OCI-LY7 (cell line): ENCODE data around the gene BTG3. TPM values are rescaled to one million over a fixed set of nuclear protein-coding genes. Genes with fewer than 3 reads are reported as not detected.

Experiments
- BruUV-seq: library from RNA; stranded (reverse); fragments of 400-500 nt; replicated peaks from 2 replicates; lab custom pipeline; 2021; lab: Mats Ljungman, UMichigan
- CTCF ChIA-PET: fragments of 300-600 bp; sonication (Branson Sonifier 250); formaldehyde crosslinking; loops from one replicate; lab custom pipeline; 2022; ENCODE audit warnings: antibody characterized with exemption; ENCODE audit not compliant: unreplicated experiment; lab: Charles Lee
- POLR2A ChIA-PET: fragments of 300-600 bp; sonication (Branson Sonifier 250); formaldehyde crosslinking; loops from one replicate; lab custom pipeline; 2022; ENCODE audit warnings: antibody characterized with exemption; lab: Charles Lee
- DNase-seq: peaks from one replicate; pipeline ENCODE4 v3.0.0-alpha.2; 2015; ENCODE audit warnings: low spot score
- H2AFZ ChIP-seq: fragments of 200-600 bp; sonication (generic), shearing (Covaris generic); 2 replicates; pipeline ENCODE4 v1.6.1; 2014; ENCODE audit warnings: mild to moderate bottlenecking, antibody characterized with exemption, low read length, moderate library complexity
- H3K27ac ChIP-seq: fragments of 200-600 bp; sonication (generic); 2 replicates; pipeline ENCODE4 v1.5.1; 2014; ENCODE audit warnings: mixed run types, low read depth, mild to moderate bottlenecking, moderate library complexity, low read length, inconsistent platforms; ENCODE audit not compliant: poor library complexity, severe bottlenecking
- H3K36me3 ChIP-seq: fragments of 200-600 bp; sonication (generic); 2 replicates; pipeline ENCODE4 v1.6.1; 2014; ENCODE audit warnings: mild to moderate bottlenecking, antibody characterized with exemption, low read length, moderate library complexity, mixed read lengths; ENCODE audit not compliant: insufficient read depth
- H3K4me1 ChIP-seq: fragments of 200-600 bp; sonication (generic); 2 replicates; pipeline ENCODE4 v1.5.1; 2014; ENCODE audit warnings: mild to moderate bottlenecking, low read length; ENCODE audit not compliant: insufficient read depth, poor library complexity, severe bottlenecking
- H3K4me2 ChIP-seq: fragments of 200-600 bp; sonication (generic); 2 replicates; pipeline ENCODE4 v1.6.1; 2014; ENCODE audit warnings: mild to moderate bottlenecking, low read length
- H3K4me3 ChIP-seq: fragments of 200-600 bp; sonication (generic); 2 replicates; pipeline ENCODE4 v1.5.1; 2014; ENCODE audit warnings: mild to moderate bottlenecking, low read depth, low read length; ENCODE audit not compliant: poor library complexity, severe bottlenecking
- H3K79me2 ChIP-seq: fragments of 200-600 bp; sonication (generic); 2 replicates; pipeline ENCODE4 v1.6.1; 2016; ENCODE audit warnings: low read depth, mild to moderate bottlenecking, low read length, moderate library complexity, mixed read lengths; ENCODE audit not compliant: insufficient read depth
- H3K9me2 ChIP-seq: fragments of 200-600 bp; sonication (generic); 2 replicates; pipeline ENCODE4 v1.6.1; 2016; ENCODE audit warnings: mild to moderate bottlenecking, low read length, mixed read lengths; ENCODE audit not compliant: insufficient read depth
- H3K9me3 ChIP-seq: fragments of 200-600 bp; sonication (generic); 2 replicates; pipeline ENCODE4 v1.6.1; 2014; ENCODE audit warnings: mild to moderate bottlenecking, mixed run types, low read length, mixed read lengths
- H4K20me1 ChIP-seq: fragments of 200-600 bp; sonication (generic); 2 replicates; pipeline ENCODE4 v1.6.1; 2014; ENCODE audit warnings: mild to moderate bottlenecking, antibody characterized with exemption, low read length, moderate library complexity, mixed read lengths; ENCODE audit not compliant: insufficient read depth
- CTCF ChIP-seq: fragments of 200-600 bp; sonication (generic); conservative IDR thresholded peaks from 2 replicates; pipeline ENCODE4 v1.5.1; 2014; ENCODE audit warnings: mild to moderate bottlenecking, antibody characterized with exemption, low read length, moderate library complexity, mixed read lengths
- EZH2phosphoT487 ChIP-seq: fragments of 200-600 bp; sonication (generic); IDR thresholded peaks from 2 replicates; pipeline ENCODE4 v1.6.1; 2018; ENCODE audit warnings: low read depth, borderline replicate concordance, mild to moderate bottlenecking, mixed run types, antibody characterized with exemption, low read length, moderate library complexity, mixed read lengths
- intact Hi-C: fragments of 100-400 bp; cut with micrococcal nuclease; formaldehyde crosslinking; loops from one replicate; pipeline ENCODE4 v1.10.0; 2022; ENCODE audit not compliant: unreplicated experiment
- total RNA-seq, 2 experiments: library from RNA; depleted of rRNA in 1 of 2; stranded (reverse); fragments of >200 nt in 1 of 2; shearing (Covaris generic) in 1 of 2; gene quantifications; 2 replicates each; pipeline ENCODE4 v1.2.3, GENCODE V29; 2014 to 2022

BTG3 gene
- total RNA-seq, 2 experiments from 2014 or later, result 28.8 to 36.4 TPM

- DNase-seq, result no peak
- Histone ChIP-seq H3K79me2 (no peaks in the 10 kb centered on the region), H3K9me2 (no peaks in the 10 kb centered on the region), H3K4me2 (no peak overlapping the region), H4K20me1 (no peaks in the 10 kb centered on the region), H3K4me1 (no peaks in the 10 kb centered on the region), H3K36me3 (no peaks in the 10 kb centered on the region), H3K9me3 (no peaks in the 10 kb centered on the region), H2AFZ (no peak overlapping the region), H3K27ac (no peak overlapping the region), H3K4me3 (no peak overlapping the region)
- POLR2A ChIA-PET, result no interaction called here
- TF ChIP-seq EZH2phosphoT487, result no peak
- TF ChIP-seq CTCF, result no peak
- CTCF ChIA-PET, result no interaction called here
- intact Hi-C loops, result no loop called here
- no TSS peak for BruUV-seq
Measured at GRCh38 chr21:17572431-17572830, 40.3 kb downstream of the BTG3 start.

- no peaks in the 10 kb centered on the region for H3K79me2 ChIP-seq
- no peak overlapping the region for H2AFZ ChIP-seq
- no peak overlapping the region for H3K4me2 ChIP-seq
- ChIA-PET CTCF (no interaction called here), POLR2A (interaction anchor here (0.7 kb wide), 2 partner anchors 269 to 879 kb away, joined by 3 read pairs; no protein-coding TSS in a partner anchor)
- no peak overlapping the region for H3K27ac ChIP-seq
- no peaks in the 10 kb centered on the region for H3K36me3 ChIP-seq
- intact Hi-C loops, result no loop called here
- no peaks in the 10 kb centered on the region for H3K4me1 ChIP-seq
- TF ChIP-seq CTCF, result no peak
- no peak for TF ChIP-seq EZH2phosphoT487
- H3K9me2 ChIP-seq, result no peaks in the 10 kb centered on the region
- H4K20me1 ChIP-seq, result no peaks in the 10 kb centered on the region
- DNase-seq, result no peak
- BruUV-seq, result no TSS peak
- H3K4me3 ChIP-seq, result no peak overlapping the region
- no peaks in the 10 kb centered on the region for H3K9me3 ChIP-seq
Measured at GRCh38 chr21:17570786-17571185, 41.9 kb downstream of the BTG3 start.

- intact Hi-C loops, result no loop called here
- Histone ChIP-seq H3K27ac (no peak overlapping the region), H3K9me2 (no peaks in the 10 kb centered on the region), H3K4me1 (no peaks in the 10 kb centered on the region), H3K4me3 (no peak overlapping the region), H3K9me3 (no peaks in the 10 kb centered on the region), H2AFZ (no peak overlapping the region), H4K20me1 (no peaks in the 10 kb centered on the region), H3K36me3 (peaks cover 23% of the 10 kb centered on the region), H3K4me2 (no peak overlapping the region), H3K79me2 (no peaks in the 10 kb centered on the region)
- BruUV-seq, result no TSS peak
- no peak for TF ChIP-seq EZH2phosphoT487
- no peak for TF ChIP-seq CTCF
- CTCF ChIA-PET, result no interaction called here
- DNase-seq, result no peak
- POLR2A ChIA-PET, result interaction anchor here (0.7 to 1.0 kb wide), 3 partner anchors 22 to 173 kb away, joined by 3 to 4 read pairs (median 4); no protein-coding TSS in a partner anchor
Measured at GRCh38 chr21:17560377-17561025, 52.2 kb downstream of the BTG3 start.
